GM12865 (cell line): ENCODE results near the gene TLCD3B.

ENCODE experiments used
- DNase-seq: peaks from one replicate; pipeline ENCODE4 v3.0.0; 2010; ENCODE audit warnings: low read depth
- H3K4me3 ChIP-seq: 2 replicates; pipeline ENCODE4 v1.5.1; 2011; ENCODE audit warnings: mild to moderate bottlenecking, low read depth, low read length, control low read depth
- TF ChIP-seq, protein P1 (sequence below): IDR thresholded peaks from 2 replicates; pipeline ENCODE4 v1.5.1; 2011; ENCODE audit warnings: low read length, control low read depth, low read depth, inconsistent platforms; ENCODE audit not compliant: insufficient read depth; ENCODE audit errors: missing control alignments

TLCD3B gene

DNA sequence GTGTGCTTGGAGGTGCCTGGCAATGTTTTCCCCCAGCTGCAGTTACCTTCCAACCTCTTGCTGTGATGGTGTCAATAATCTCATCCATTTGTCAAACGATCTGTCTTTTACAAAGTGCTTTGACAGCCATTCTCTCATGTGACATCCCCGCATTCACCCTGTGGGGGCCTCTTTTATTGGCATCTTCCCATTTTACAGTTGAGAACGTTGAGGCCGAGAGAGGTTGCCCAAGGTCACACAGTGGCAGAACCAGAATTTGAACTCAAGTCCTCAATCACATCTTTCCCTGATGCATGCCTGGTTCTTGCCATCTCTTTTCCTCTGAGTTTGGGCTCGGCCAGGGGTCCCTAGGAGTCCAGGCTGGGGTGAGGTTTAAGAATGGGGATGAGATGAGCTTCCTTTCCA is 55.9 kb downstream of the TLCD3B start:
- TF ChIP-seq, protein P1, sequence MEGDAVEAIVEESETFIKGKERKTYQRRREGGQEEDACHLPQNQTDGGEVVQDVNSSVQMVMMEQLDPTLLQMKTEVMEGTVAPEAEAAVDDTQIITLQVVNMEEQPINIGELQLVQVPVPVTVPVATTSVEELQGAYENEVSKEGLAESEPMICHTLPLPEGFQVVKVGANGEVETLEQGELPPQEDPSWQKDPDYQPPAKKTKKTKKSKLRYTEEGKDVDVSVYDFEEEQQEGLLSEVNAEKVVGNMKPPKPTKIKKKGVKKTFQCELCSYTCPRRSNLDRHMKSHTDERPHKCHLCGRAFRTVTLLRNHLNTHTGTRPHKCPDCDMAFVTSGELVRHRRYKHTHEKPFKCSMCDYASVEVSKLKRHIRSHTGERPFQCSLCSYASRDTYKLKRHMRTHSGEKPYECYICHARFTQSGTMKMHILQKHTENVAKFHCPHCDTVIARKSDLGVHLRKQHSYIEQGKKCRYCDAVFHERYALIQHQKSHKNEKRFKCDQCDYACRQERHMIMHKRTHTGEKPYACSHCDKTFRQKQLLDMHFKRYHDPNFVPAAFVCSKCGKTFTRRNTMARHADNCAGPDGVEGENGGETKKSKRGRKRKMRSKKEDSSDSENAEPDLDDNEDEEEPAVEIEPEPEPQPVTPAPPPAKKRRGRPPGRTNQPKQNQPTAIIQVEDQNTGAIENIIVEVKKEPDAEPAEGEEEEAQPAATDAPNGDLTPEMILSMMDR = no peak

More for the DNA sequence above, 55.9 kb downstream of the TLCD3B start:
- no peak for DNase-seq
- H3K4me3 ChIP-seq = peak overlapping the region; percentile 96
